Kidney glomerular epithelial cell (primary cell): Measurements from ENCODE around the gene KIF6.
A peak's percentile ranks its signal among the peaks of the same experiment; 100 is the strongest.

Experiments used
- DNase-seq: peaks from one replicate; lab custom pipeline; 2025; lab: John Stamatoyannopoulos, UW

KIF6 gene

GRCh38 chr6:39451831-39452230 lies 273.4 kb downstream of the KIF6 start:
- no peak for DNase-seq

GRCh38 chr6:39449022-39449421 lies 276.2 kb downstream of the KIF6 start:
- DNase-seq: no peak

- no peak for DNase-seq
Measured at GRCh38 chr6:39446909-39447308, 278.3 kb downstream of the KIF6 start.

GRCh38 chr6:39445667-39446066 lies 279.5 kb downstream of the KIF6 start:
- no peak for DNase-seq

GRCh38 chr6:39444479-39445019 lies 280.7 kb downstream of the KIF6 start:
- DNase-seq: no peak

- no peak for DNase-seq
Measured at GRCh38 chr6:39441986-39442385, 283.2 kb downstream of the KIF6 start.

GRCh38 chr6:39441301-39441700 lies 283.9 kb downstream of the KIF6 start:
- DNase-seq: no peak

- no peak for DNase-seq
Measured at GRCh38 chr6:39440039-39440426, 285.2 kb downstream of the KIF6 start.

GRCh38 chr6:39439342-39440038 lies 285.7 kb downstream of the KIF6 start:
- no peak for DNase-seq

- DNase-seq: no peak
Measured at GRCh38 chr6:39433630-39434029, 291.6 kb downstream of the KIF6 start.

- no peak for DNase-seq
Measured at GRCh38 chr6:39432330-39433025, 292.7 kb downstream of the KIF6 start.

- no peak for DNase-seq
Measured at GRCh38 chr6:39430871-39431523, 294.2 kb downstream of the KIF6 start.

GRCh38 chr6:39430446-39430845 lies 294.8 kb downstream of the KIF6 start:
- no peak for DNase-seq

- DNase-seq: no peak
Measured at GRCh38 chr6:39428816-39429215, 296.4 kb downstream of the KIF6 start.

- DNase-seq: no peak
Measured at GRCh38 chr6:39428152-39428551, 297.1 kb downstream of the KIF6 start.

GRCh38 chr6:39426073-39426456 lies 299.1 kb downstream of the KIF6 start:
- DNase-seq: peak; percentile 50

- no peak for DNase-seq
Measured at GRCh38 chr6:39425346-39426072, 299.7 kb downstream of the KIF6 start.

- no peak for DNase-seq
Measured at GRCh38 chr6:39424831-39425230, 300.4 kb downstream of the KIF6 start.

GRCh38 chr6:39422238-39422637 lies 303.0 kb downstream of the KIF6 start:
- DNase-seq: no peak

GRCh38 chr6:39421383-39422225 lies 303.6 kb downstream of the KIF6 start:
- no peak for DNase-seq
